ENCODE results near the gene TRIOBP. TPM values are rescaled to one million over a fixed set of nuclear protein-coding genes. Genes with fewer than 3 reads are reported as not detected.

TRIOBP gene
- total RNA-seq, 6 experiments from 2014 or later, result 74.3 to 92.5 (median 91.6) TPM

DNA sequence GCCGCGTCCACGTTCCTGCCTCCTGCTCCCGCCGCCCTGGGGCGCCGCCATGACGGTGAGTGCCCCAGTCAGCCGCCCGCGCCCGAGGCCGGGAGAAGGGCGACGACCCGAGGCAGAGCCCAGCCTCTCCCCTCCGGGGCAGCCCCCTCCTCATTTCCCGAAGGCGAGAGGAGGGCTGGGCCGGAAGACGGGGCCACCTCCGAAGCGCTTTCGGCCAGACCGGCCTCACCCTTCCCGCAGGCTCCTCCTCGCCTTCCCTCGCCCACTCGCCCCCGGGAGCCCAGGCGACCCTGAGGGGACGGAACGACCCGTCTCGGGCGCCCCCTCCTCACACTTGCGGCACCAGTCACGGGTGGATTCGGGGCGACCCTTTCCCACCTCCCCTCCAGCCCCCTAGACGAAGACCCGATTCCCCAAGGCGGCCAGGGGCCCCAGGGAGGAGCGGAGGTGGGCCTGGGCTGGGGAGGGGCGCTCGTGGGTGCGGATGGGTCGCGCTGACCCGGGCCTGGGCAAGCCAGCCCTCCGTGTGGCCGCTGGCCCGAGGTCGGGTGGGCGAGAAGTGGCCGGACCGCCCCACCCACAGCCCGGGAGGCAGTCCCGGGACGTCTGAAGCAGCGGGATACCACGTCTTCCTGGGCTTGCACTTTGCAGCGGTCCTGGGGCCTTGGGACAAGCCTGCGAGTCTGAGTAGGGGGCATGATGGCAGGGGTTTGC lies 49.7 kb downstream of the TRIOBP start:
- peak overlapping the region; percentile 91 for H3K4me3 Mint-ChIP-seq
- peaks cover 81% of the 10 kb centered on the region for H3K4me1 Mint-ChIP-seq (ENCODE audit: low read depth)

DNA sequence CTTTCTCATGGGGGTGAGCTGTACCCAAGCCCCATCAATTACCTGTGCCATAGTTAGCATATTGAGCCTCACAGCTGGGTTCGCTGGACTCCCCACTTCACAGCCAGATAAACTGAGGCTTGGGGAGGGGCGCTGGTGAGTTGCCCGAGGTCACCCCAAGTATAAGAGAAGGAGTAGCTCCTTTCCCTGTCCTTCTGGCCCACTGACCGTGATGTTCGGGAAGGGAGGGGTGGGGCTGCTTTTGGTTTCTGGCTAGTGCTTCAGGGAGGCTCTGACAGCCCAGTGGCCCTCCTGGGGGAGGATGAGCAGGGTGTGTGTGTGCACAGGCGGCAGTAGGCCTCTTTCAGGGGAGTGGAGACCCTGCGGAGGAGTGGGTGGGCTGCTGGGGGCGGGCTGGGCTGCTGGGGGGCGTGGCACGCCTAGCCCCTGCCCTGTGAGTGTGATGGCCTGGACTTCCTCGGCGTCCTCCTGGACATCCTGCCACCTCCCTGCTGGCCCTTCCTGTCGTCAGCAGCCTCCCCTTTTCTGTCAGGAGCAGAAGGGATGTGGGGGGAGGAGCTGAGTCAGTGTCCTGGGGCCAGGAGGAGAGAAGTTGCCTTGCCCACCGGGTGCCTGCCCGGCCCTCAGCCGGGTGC lies 50.3 kb downstream of the TRIOBP start:
- peak; percentile 57 for DNase-seq
- H3K4me1 Mint-ChIP-seq (ENCODE audit: low read depth), result peaks cover 84% of the 10 kb centered on the region
- TF ChIP-seq, protein P1, sequence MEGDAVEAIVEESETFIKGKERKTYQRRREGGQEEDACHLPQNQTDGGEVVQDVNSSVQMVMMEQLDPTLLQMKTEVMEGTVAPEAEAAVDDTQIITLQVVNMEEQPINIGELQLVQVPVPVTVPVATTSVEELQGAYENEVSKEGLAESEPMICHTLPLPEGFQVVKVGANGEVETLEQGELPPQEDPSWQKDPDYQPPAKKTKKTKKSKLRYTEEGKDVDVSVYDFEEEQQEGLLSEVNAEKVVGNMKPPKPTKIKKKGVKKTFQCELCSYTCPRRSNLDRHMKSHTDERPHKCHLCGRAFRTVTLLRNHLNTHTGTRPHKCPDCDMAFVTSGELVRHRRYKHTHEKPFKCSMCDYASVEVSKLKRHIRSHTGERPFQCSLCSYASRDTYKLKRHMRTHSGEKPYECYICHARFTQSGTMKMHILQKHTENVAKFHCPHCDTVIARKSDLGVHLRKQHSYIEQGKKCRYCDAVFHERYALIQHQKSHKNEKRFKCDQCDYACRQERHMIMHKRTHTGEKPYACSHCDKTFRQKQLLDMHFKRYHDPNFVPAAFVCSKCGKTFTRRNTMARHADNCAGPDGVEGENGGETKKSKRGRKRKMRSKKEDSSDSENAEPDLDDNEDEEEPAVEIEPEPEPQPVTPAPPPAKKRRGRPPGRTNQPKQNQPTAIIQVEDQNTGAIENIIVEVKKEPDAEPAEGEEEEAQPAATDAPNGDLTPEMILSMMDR (IDR thresholded peaks at IDR 0.05), result no peak
- peaks cover 2% of the 10 kb centered on the region for H3K27me3 Mint-ChIP-seq (ENCODE audit: insufficient read depth)
- H3K9me3 Mint-ChIP-seq, result no peaks in the 10 kb centered on the region
- H3K4me3 Mint-ChIP-seq, result peak overlapping the region; percentile 91
- H3K27ac Mint-ChIP-seq, result peak overlapping the region; percentile 83
- H3K36me3 Mint-ChIP-seq (ENCODE audit: low read depth), result peaks cover 4% of the 10 kb centered on the region; the same call in 1 of the 2 replicates

More for the DNA sequence above, 49.7 kb downstream of the TRIOBP start:
- Mint-ChIP-seq H3K27ac (peak overlapping the region; percentile 83), H3K9me3 (no peaks in the 10 kb centered on the region), H3K27me3 (ENCODE audit: insufficient read depth) (peaks cover 2% of the 10 kb centered on the region), H3K36me3 (ENCODE audit: low read depth) (peaks cover 4% of the 10 kb centered on the region; the same call in 1 of the 2 replicates)
- TF ChIP-seq, protein P1 (IDR thresholded peaks at IDR 0.05), result no peak
- DNase-seq, result no peak

DNA sequence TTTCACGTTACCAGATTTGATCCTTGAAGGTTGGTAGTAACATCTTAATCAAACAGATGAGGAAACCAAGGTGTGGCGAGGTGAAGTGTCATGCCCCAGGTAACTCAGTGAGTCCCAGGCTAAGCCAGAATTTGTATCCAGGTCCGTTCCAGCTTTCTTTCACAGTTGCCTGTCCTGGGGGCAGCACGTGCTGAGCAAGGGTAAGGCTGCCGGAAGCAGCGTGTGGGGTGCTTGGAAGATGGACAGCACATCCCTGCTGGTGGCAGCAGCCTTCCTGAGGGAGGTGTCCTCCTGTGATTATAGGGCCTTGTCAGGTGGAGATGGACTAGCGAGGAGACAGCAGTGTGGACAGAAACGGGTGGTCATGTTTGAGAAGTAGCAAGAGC lies 50.9 kb downstream of the TRIOBP start:
- no peaks in the 10 kb centered on the region for H3K9me3 Mint-ChIP-seq
- H3K27me3 Mint-ChIP-seq (ENCODE audit: insufficient read depth), result peaks cover 2% of the 10 kb centered on the region
- H3K4me1 Mint-ChIP-seq (ENCODE audit: low read depth), result peaks cover 84% of the 10 kb centered on the region

DNA sequence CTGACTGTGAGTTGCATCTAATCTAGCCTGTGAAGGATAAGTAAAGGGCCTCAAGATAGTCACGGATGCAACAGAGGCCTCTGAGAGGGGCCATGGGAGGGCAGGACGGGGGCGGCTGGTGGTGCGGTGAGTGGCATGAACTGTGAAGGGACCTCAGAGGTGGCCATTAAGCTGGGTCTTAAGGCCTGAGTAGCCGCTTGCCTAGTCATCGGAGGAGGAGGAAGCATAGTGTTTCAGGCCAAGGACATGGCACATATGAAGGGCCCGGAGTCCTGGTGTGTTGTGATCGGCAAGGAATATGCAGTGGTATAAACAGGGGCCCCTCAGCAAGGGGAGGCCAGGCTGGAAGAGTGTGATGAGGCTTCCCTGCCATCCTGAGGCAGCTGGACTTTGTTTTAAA lies 51.8 kb downstream of the TRIOBP start:
- TF ChIP-seq, protein P1 (IDR thresholded peaks at IDR 0.05), result no peak
- H3K27me3 Mint-ChIP-seq (ENCODE audit: insufficient read depth), result peaks cover 2% of the 10 kb centered on the region; the same call in 1 of the 2 replicates
- peaks cover 8% of the 10 kb centered on the region; the same call in 1 of the 2 replicates for H3K36me3 Mint-ChIP-seq (ENCODE audit: low read depth)
- H3K27ac Mint-ChIP-seq, result peak overlapping the region; percentile 83
- H3K4me3 Mint-ChIP-seq, result peak overlapping the region; percentile 91
- no peaks in the 10 kb centered on the region for H3K9me3 Mint-ChIP-seq
- no peak for DNase-seq
- H3K4me1 Mint-ChIP-seq (ENCODE audit: low read depth), result peaks cover 84% of the 10 kb centered on the region

More for the DNA sequence above, 50.9 kb downstream of the TRIOBP start:
- TF ChIP-seq, protein P1 (IDR thresholded peaks at IDR 0.05), result no peak
- H3K27ac Mint-ChIP-seq, result peak overlapping the region; percentile 83
- peak overlapping the region; percentile 91 for H3K4me3 Mint-ChIP-seq
- peaks cover 4% of the 10 kb centered on the region; the same call in 1 of the 2 replicates for H3K36me3 Mint-ChIP-seq (ENCODE audit: low read depth)
- no peak for DNase-seq

DNA sequence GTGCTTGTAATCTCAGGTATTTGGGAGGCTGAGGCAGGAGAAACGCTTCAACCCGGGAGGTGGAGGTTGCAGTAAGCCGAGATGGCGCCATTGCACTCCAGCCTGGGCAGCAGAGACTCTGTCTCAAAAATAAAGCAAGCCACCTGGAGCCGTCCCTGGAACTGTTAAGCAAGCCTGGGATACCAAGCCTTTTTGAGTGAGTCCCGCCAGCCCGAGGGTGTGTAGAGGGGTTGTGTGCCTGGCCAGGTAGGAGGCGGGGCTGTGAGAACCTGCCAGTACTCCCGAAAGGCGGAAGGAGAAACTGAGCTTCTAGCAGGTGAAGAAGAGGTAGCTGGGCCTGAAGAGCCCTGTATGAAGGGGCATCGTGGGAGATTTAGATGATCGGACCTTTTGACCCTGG lies 52.4 kb downstream of the TRIOBP start:
- no peak for DNase-seq
- peaks cover 9% of the 10 kb centered on the region; the same call in 1 of the 2 replicates for H3K36me3 Mint-ChIP-seq (ENCODE audit: low read depth)
- H3K9me3 Mint-ChIP-seq, result no peaks in the 10 kb centered on the region
- peaks cover 81% of the 10 kb centered on the region for H3K4me1 Mint-ChIP-seq (ENCODE audit: low read depth)
- TF ChIP-seq, protein P1 (IDR thresholded peaks at IDR 0.05), result no peak
- H3K27me3 Mint-ChIP-seq (ENCODE audit: insufficient read depth), result peaks cover 2% of the 10 kb centered on the region; the same call in 1 of the 2 replicates
- H3K4me3 Mint-ChIP-seq, result peak overlapping the region; percentile 91
- peak overlapping the region; percentile 83 for H3K27ac Mint-ChIP-seq
